GM12892 (cell line): ENCODE results near the gene NFIB.

Source experiments
- POLR2A ChIP-seq: IDR thresholded peaks from 2 replicates; pipeline ENCODE4 v1.6.1; 2011; ENCODE audit warnings: low read depth, low read length, control low read depth
- POLR2AphosphoS5 ChIP-seq: IDR thresholded peaks from 2 replicates; pipeline ENCODE4 v1.6.1; 2011; ENCODE audit warnings: low read depth, low read length, control low read depth

GRCh38 chr9:14258660-14259239 is 55.2 kb downstream of the NFIB start:
- TF ChIP-seq POLR2AphosphoS5 = no peak
- TF ChIP-seq POLR2A = no peak
